Measurements from ENCODE around the gene NWD2. TPM values are rescaled to one million over a fixed set of nuclear protein-coding genes. Genes with fewer than 3 reads are reported as not detected.

The NWD2 gene
- total and polyA plus RNA-seq, 9 of the 15 experiments (the other 6 are each of a cell fraction or from before 2014, with no cell fraction given) = not detected

DNA sequence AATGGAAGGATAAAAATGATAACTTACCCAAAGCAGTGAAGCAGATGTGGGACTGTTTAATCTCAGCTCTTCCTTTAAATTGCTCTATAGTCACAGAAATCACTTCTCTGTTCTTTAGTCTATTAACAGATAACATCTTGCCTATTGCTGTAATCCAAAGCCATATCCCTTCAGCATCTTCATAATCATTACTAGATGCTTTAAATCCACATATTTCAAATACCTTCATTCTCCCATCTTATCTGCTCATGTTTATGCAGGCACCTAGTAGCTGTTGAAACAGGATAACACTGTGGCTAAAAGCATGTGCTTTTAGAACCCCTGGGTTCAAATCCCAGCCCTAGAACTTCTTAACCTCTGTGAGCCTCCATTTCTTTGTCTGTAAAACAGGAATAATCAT is 231.7 kb downstream of the NWD2 start (continued):
- no peak for TF ChIP-seq HMG20B (CRISPR knock-in tag; IDR thresholded peaks at IDR 0.05)
- TF ChIP-seq BCL6 (CRISPR knock-in tag; IDR thresholded peaks at IDR 0.05) = no peak
- no peak for TF ChIP-seq SMARCC2 (IDR thresholded peaks at IDR 0.05; ENCODE audit: low read depth)
- no peak for TF ChIP-seq ZNF436 (CRISPR knock-in tag; IDR thresholded peaks at IDR 0.05)

DNA sequence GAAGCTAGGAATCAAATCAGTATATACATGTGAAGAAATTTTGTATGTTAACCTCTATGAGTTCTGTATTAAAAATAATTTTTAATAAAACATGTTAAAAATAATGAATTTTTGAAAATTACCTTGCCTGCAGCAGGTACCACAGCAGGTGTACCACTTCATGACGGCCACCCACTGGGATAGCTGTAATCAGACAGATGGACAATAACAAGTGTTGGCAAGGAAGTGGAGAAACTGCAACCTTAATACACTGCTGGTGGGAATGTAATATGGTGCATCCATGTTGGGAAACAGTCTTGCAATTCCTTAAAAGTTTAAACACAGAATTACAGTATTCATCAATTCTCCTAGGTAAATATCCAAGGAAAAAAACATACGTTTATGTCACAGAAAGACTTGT is 232.1 kb downstream of the NWD2 start:
- Histone ChIP-seq H3K27ac (ENCODE audit: extremely low read depth, low read depth, low read length) (no peak overlapping the region), H3K4me3 (no peak overlapping the region), H2AFZ (ENCODE audit: low read depth, low read length) (no peak overlapping the region), H3K9me3 (replicated peaks; ENCODE audit: control insufficient read depth, insufficient read depth, low read depth, low read length) (no peaks in the 10 kb centered on the region), H3K79me2 (ENCODE audit: control insufficient read depth, insufficient read depth, low read length) (no peaks in the 10 kb centered on the region), H3K4me1 (replicated peaks in 1 of 2; ENCODE audit: control insufficient read depth in 2 of 2, insufficient read depth in 2 of 2, low read length in 2 of 2) (no peaks in the 10 kb centered on the region), H3K36me3 (ENCODE audit: control insufficient read depth, insufficient read depth, low read length) (no peaks in the 10 kb centered on the region), H3K27me3 (ENCODE audit: control insufficient read depth in 2 of 2, insufficient read depth in 2 of 2, low read length in 2 of 2) (no peaks in the 10 kb centered on the region), H3K9ac (ENCODE audit: insufficient read depth in 1 of 2, low read depth in 2 of 2, low read length in 2 of 2) (no peak overlapping the region), H4K20me1 (replicated peaks; ENCODE audit: control insufficient read depth, insufficient read depth, low read length) (no peaks in the 10 kb centered on the region), H3K9me1 (ENCODE audit: control insufficient read depth, insufficient read depth, low read length) (no peaks in the 10 kb centered on the region), H3K4me2 (ENCODE audit: insufficient read depth, low read length) (no peak overlapping the region)
- intact Hi-C loops (cut with micrococcal nuclease) = no loop called here
- in situ Hi-C loops (cut with MboI) = no loop called here
- FAIRE-seq (no peak), DNase-seq (ENCODE audit: extremely low read depth in 1 of 4, low spot score in 3 of 4) (no peak), ATAC-seq (no peak)
- 0% methylated on average over 2 of the region's 2 CpGs for WGBS (ENCODE audit: insufficient coverage, low coverage, missing lambda C conversion rate)
- no TSS peak for BruUV-seq (replicated peaks)
- TF ChIP-seq, protein P1, sequence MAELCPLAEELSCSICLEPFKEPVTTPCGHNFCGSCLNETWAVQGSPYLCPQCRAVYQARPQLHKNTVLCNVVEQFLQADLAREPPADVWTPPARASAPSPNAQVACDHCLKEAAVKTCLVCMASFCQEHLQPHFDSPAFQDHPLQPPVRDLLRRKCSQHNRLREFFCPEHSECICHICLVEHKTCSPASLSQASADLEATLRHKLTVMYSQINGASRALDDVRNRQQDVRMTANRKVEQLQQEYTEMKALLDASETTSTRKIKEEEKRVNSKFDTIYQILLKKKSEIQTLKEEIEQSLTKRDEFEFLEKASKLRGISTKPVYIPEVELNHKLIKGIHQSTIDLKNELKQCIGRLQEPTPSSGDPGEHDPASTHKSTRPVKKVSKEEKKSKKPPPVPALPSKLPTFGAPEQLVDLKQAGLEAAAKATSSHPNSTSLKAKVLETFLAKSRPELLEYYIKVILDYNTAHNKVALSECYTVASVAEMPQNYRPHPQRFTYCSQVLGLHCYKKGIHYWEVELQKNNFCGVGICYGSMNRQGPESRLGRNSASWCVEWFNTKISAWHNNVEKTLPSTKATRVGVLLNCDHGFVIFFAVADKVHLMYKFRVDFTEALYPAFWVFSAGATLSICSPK (IDR thresholded peaks at IDR 0.05; ENCODE audit: borderline replicate concordance) = no peak
- TF ChIP-seq KDM4B (IDR thresholded peaks at IDR 0.05; ENCODE audit: borderline replicate concordance in 2 of 2, low read depth in 1 of 2) = no peak
- TF ChIP-seq UBTF (IDR thresholded peaks at IDR 0.05; ENCODE audit: borderline replicate concordance in 1 of 2, low read depth in 2 of 2, low read length in 2 of 2) = no peak
- no peak for TF ChIP-seq SLC30A9 (CRISPR knock-in tag; IDR thresholded peaks at IDR 0.05)
- no peak for TF ChIP-seq PML (IDR thresholded peaks at IDR 0.05; ENCODE audit: low read length)
- TF ChIP-seq GATAD2B (IDR thresholded peaks at IDR 0.05; ENCODE audit: borderline replicate concordance) = no peak
- no peak for TF ChIP-seq ZNF57 (CRISPR knock-in tag; IDR thresholded peaks at IDR 0.05)
- ChIA-PET CTCF (ENCODE audit: low intra/inter-chr PET ratio) (no interaction called here), POLR2A (no interaction called here)
